ENCODE results near the gene FNDC3B. TPM values are rescaled to one million over a fixed set of nuclear protein-coding genes. Genes with fewer than 3 reads are reported as not detected.
A peak's percentile ranks its signal among the peaks of the same experiment; 100 is the strongest.
"Not testable (repeated sequence)": the region's sequence is repeated elsewhere in the genome, so short reads cannot be mapped to it uniquely, and the experiment has no call there.

Gene FNDC3B
- polyA plus RNA-seq, 1 donor, result 25.9 TPM

GRCh38 chr3:172249039-172249438, 209.7 kb downstream of the FNDC3B start:
- DNase-seq, result no peak
- no peaks in the 10 kb centered on the region for H3K4me1 ChIP-seq (ENCODE audit: control insufficient read depth, insufficient read depth, low read length)
- H3K27ac ChIP-seq (ENCODE audit: low read length), result no peak overlapping the region
- WGBS (ENCODE audit: insufficient coverage, low lambda C conversion rate), result 89% methylated on average over 1 of the region's 1 CpG
- H3K27me3 ChIP-seq (ENCODE audit: control insufficient read depth, insufficient read depth, low read length), result no peaks in the 10 kb centered on the region
- H3K36me3 ChIP-seq (ENCODE audit: control insufficient read depth, insufficient read depth, low read length), result peaks cover 18% of the 10 kb centered on the region
- no peak overlapping the region for H3K4me3 ChIP-seq (ENCODE audit: low read length)
- no peaks in the 10 kb centered on the region for H3K9me3 ChIP-seq (ENCODE audit: control insufficient read depth, low read depth, low read length)

- Histone ChIP-seq H3K27ac (ENCODE audit: low read length) (no peak overlapping the region), H3K4me1 (ENCODE audit: control insufficient read depth, insufficient read depth, low read length) (no peaks in the 10 kb centered on the region), H3K36me3 (ENCODE audit: control insufficient read depth, insufficient read depth, low read length) (peaks cover 33% of the 10 kb centered on the region), H3K27me3 (ENCODE audit: control insufficient read depth, insufficient read depth, low read length) (no peaks in the 10 kb centered on the region), H3K4me3 (ENCODE audit: low read length) (no peak overlapping the region), H3K9me3 (ENCODE audit: control insufficient read depth, low read depth, low read length) (no peaks in the 10 kb centered on the region)
- DNase-seq, result no peak
- WGBS (ENCODE audit: insufficient coverage, low lambda C conversion rate), result 97% methylated on average over 6 of the region's 13 CpGs
Measured at GRCh38 chr3:172251211-172251610, 211.8 kb downstream of the FNDC3B start.

- Histone ChIP-seq H3K27ac (ENCODE audit: low read length) (no peak overlapping the region), H3K27me3 (ENCODE audit: control insufficient read depth, insufficient read depth, low read length) (no peaks in the 10 kb centered on the region), H3K4me3 (ENCODE audit: low read length) (no peak overlapping the region), H3K4me1 (ENCODE audit: control insufficient read depth, insufficient read depth, low read length) (peaks cover 2% of the 10 kb centered on the region), H3K9me3 (ENCODE audit: control insufficient read depth, low read depth, low read length) (no peaks in the 10 kb centered on the region), H3K36me3 (ENCODE audit: control insufficient read depth, insufficient read depth, low read length) (peaks cover 29% of the 10 kb centered on the region)
- DNase-seq, result no peak
- 100% methylated on average over 1 of the region's 5 CpGs for WGBS (ENCODE audit: insufficient coverage, low lambda C conversion rate)
Measured at GRCh38 chr3:172253200-172253599, 213.8 kb downstream of the FNDC3B start.

- no peak for DNase-seq
- Histone ChIP-seq H3K27me3 (ENCODE audit: control insufficient read depth, insufficient read depth, low read length) (no peaks in the 10 kb centered on the region), H3K27ac (ENCODE audit: low read length) (no peak overlapping the region), H3K36me3 (ENCODE audit: control insufficient read depth, insufficient read depth, low read length) (peaks cover 29% of the 10 kb centered on the region), H3K4me3 (ENCODE audit: low read length) (no peak overlapping the region), H3K4me1 (ENCODE audit: control insufficient read depth, insufficient read depth, low read length) (peaks cover 6% of the 10 kb centered on the region), H3K9me3 (ENCODE audit: control insufficient read depth, low read depth, low read length) (no peaks in the 10 kb centered on the region)
- WGBS (ENCODE audit: insufficient coverage, low lambda C conversion rate), result 100% methylated on average over 1 of the region's 1 CpG
Measured at GRCh38 chr3:172254542-172254941, 215.2 kb downstream of the FNDC3B start.

- H3K27me3 ChIP-seq (ENCODE audit: control insufficient read depth, insufficient read depth, low read length); H3K9me3 ChIP-seq (ENCODE audit: control insufficient read depth, low read depth, low read length); H3K27ac ChIP-seq (ENCODE audit: low read length); DNase-seq; H3K4me1 ChIP-seq (ENCODE audit: control insufficient read depth, insufficient read depth, low read length); H3K4me3 ChIP-seq (ENCODE audit: low read length): not testable (repeated sequence)
- 100% methylated on average over 2 of the region's 10 CpGs for WGBS (ENCODE audit: insufficient coverage, low lambda C conversion rate)
- H3K36me3 ChIP-seq (ENCODE audit: control insufficient read depth, insufficient read depth, low read length), result peaks cover 29% of the 10 kb centered on the region
Measured at GRCh38 chr3:172255321-172255720, 215.9 kb downstream of the FNDC3B start.

GRCh38 chr3:172256101-172256734, 216.8 kb downstream of the FNDC3B start:
- no peak for DNase-seq

GRCh38 chr3:172257648-172258400, 218.4 kb downstream of the FNDC3B start:
- no peak for DNase-seq
- Histone ChIP-seq H3K4me1 (ENCODE audit: control insufficient read depth, insufficient read depth, low read length) (peaks cover 6% of the 10 kb centered on the region), H3K27ac (ENCODE audit: low read length) (peak overlapping the region; percentile 17)

More at GRCh38 chr3:172256101-172256734, 216.8 kb downstream of the FNDC3B start:
- Histone ChIP-seq H3K9me3 (ENCODE audit: control insufficient read depth, low read depth, low read length) (no peaks in the 10 kb centered on the region), H3K27me3 (ENCODE audit: control insufficient read depth, insufficient read depth, low read length) (no peaks in the 10 kb centered on the region), H3K27ac (ENCODE audit: low read length) (no peak overlapping the region), H3K4me1 (ENCODE audit: control insufficient read depth, insufficient read depth, low read length) (peaks cover 6% of the 10 kb centered on the region), H3K4me3 (ENCODE audit: low read length) (no peak overlapping the region), H3K36me3 (ENCODE audit: control insufficient read depth, insufficient read depth, low read length) (peaks cover 35% of the 10 kb centered on the region)
- WGBS (ENCODE audit: insufficient coverage, low lambda C conversion rate), result 100% methylated on average over 1 of the region's 2 CpGs

GRCh38 chr3:172258624-172259023, 219.2 kb downstream of the FNDC3B start:
- Histone ChIP-seq H3K9me3 (ENCODE audit: control insufficient read depth, low read depth, low read length) (no peaks in the 10 kb centered on the region), H3K36me3 (ENCODE audit: control insufficient read depth, insufficient read depth, low read length) (peaks cover 32% of the 10 kb centered on the region), H3K4me1 (ENCODE audit: control insufficient read depth, insufficient read depth, low read length) (peaks cover 6% of the 10 kb centered on the region), H3K4me3 (ENCODE audit: low read length) (no peak overlapping the region), H3K27ac (ENCODE audit: low read length) (peak overlapping the region; percentile 17), H3K27me3 (ENCODE audit: control insufficient read depth, insufficient read depth, low read length) (no peaks in the 10 kb centered on the region)
- DNase-seq, result no peak
- WGBS (ENCODE audit: insufficient coverage, low lambda C conversion rate), result 100% methylated on average over 1 of the region's 3 CpGs

More at GRCh38 chr3:172257648-172258400, 218.4 kb downstream of the FNDC3B start:
- no peak overlapping the region for H3K4me3 ChIP-seq (ENCODE audit: low read length)
- peaks cover 34% of the 10 kb centered on the region for H3K36me3 ChIP-seq (ENCODE audit: control insufficient read depth, insufficient read depth, low read length)
- WGBS (ENCODE audit: insufficient coverage, low lambda C conversion rate), result 100% methylated on average over 2 of the region's 8 CpGs
- no peaks in the 10 kb centered on the region for H3K9me3 ChIP-seq (ENCODE audit: control insufficient read depth, low read depth, low read length)
- H3K27me3 ChIP-seq (ENCODE audit: control insufficient read depth, insufficient read depth, low read length), result no peaks in the 10 kb centered on the region

GRCh38 chr3:172259111-172259541, 219.7 kb downstream of the FNDC3B start:
- no peaks in the 10 kb centered on the region for H3K9me3 ChIP-seq (ENCODE audit: control insufficient read depth, low read depth, low read length)
- no CpG with 5 or more reads among the region's 6 CpGs for WGBS (ENCODE audit: insufficient coverage, low lambda C conversion rate)
- no peak overlapping the region for H3K4me3 ChIP-seq (ENCODE audit: low read length)
- H3K27ac ChIP-seq (ENCODE audit: low read length), result peak overlapping the region; percentile 2
- H3K27me3 ChIP-seq (ENCODE audit: control insufficient read depth, insufficient read depth, low read length), result no peaks in the 10 kb centered on the region
- H3K4me1 ChIP-seq (ENCODE audit: control insufficient read depth, insufficient read depth, low read length), result peaks cover 6% of the 10 kb centered on the region
- H3K36me3 ChIP-seq (ENCODE audit: control insufficient read depth, insufficient read depth, low read length), result peaks cover 36% of the 10 kb centered on the region
- no peak for DNase-seq

- Histone ChIP-seq H3K27ac (ENCODE audit: low read length) (no peak overlapping the region), H3K9me3 (ENCODE audit: control insufficient read depth, low read depth, low read length) (no peaks in the 10 kb centered on the region), H3K4me3 (ENCODE audit: low read length) (no peak overlapping the region), H3K36me3 (ENCODE audit: control insufficient read depth, insufficient read depth, low read length) (peaks cover 33% of the 10 kb centered on the region), H3K4me1 (ENCODE audit: control insufficient read depth, insufficient read depth, low read length) (peaks cover 6% of the 10 kb centered on the region), H3K27me3 (ENCODE audit: control insufficient read depth, insufficient read depth, low read length) (no peaks in the 10 kb centered on the region)
- DNase-seq, result no peak
- WGBS (ENCODE audit: insufficient coverage, low lambda C conversion rate), result 50% methylated on average over 1 of the region's 2 CpGs
Measured at GRCh38 chr3:172259726-172260248, 220.4 kb downstream of the FNDC3B start.
